Body of pancreas (tissue), 4 donors: ENCODE measurements around the gene MYOZ2.

Experiments used
- POLR2A ChIP-seq, 3 donors: fragments of 450-650 bp; IDR thresholded peaks; one replicate each; pipeline ENCODE4 v1.6.1; 2016; ENCODE audit warnings: antibody characterized with exemption in 3 of 3, mild to moderate bottlenecking in 2 of 3
- TF ChIP-seq, protein P1 (sequence below), 7 experiments: fragments of 450-650 bp in 4 of 7; fragments of 200-600 bp in 3 of 7; sonication (generic) in 3 of 7; IDR thresholded peaks; one replicate each; pipeline ENCODE4 v1.5.1; 2016 to 2019; ENCODE audit warnings: antibody characterized with exemption in 7 of 7

DNA sequence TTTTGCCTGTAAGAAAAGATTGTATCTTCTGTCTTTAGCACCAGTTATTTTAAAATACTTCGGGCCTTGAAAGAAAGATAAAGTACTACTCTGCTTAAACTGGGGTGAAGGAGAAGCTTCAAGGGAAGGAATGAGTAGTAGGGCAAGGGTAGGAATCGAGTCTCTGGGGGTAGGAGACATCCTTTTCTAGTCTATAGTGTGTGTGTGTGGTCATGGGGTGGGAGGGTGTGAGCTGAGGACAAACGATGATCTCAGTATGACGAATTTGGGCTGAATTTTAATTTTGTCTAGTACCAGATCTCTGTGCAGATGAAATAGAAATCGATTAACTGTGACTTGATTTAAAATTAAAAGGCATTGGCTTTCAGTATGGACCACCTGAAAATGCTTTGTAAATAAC, 3.3 kb upstream of the MYOZ2 start:
- TF ChIP-seq, protein P1, sequence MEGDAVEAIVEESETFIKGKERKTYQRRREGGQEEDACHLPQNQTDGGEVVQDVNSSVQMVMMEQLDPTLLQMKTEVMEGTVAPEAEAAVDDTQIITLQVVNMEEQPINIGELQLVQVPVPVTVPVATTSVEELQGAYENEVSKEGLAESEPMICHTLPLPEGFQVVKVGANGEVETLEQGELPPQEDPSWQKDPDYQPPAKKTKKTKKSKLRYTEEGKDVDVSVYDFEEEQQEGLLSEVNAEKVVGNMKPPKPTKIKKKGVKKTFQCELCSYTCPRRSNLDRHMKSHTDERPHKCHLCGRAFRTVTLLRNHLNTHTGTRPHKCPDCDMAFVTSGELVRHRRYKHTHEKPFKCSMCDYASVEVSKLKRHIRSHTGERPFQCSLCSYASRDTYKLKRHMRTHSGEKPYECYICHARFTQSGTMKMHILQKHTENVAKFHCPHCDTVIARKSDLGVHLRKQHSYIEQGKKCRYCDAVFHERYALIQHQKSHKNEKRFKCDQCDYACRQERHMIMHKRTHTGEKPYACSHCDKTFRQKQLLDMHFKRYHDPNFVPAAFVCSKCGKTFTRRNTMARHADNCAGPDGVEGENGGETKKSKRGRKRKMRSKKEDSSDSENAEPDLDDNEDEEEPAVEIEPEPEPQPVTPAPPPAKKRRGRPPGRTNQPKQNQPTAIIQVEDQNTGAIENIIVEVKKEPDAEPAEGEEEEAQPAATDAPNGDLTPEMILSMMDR (IDR thresholded peaks at IDR 0.05) = no peak
- no peak for TF ChIP-seq POLR2A (IDR thresholded peaks at IDR 0.05)
